HG02885 (cell line): ENCODE data around the gene ADGRG1.

Experiments
- ATAC-seq: cut with Tn5 transposase; IDR thresholded peaks from one replicate; pipeline ENCODE4 v1.9.1; 2021; ENCODE audit warnings: mild to moderate bottlenecking; ENCODE audit not compliant: unreplicated experiment, poor library complexity

ADGRG1 gene

DNA sequence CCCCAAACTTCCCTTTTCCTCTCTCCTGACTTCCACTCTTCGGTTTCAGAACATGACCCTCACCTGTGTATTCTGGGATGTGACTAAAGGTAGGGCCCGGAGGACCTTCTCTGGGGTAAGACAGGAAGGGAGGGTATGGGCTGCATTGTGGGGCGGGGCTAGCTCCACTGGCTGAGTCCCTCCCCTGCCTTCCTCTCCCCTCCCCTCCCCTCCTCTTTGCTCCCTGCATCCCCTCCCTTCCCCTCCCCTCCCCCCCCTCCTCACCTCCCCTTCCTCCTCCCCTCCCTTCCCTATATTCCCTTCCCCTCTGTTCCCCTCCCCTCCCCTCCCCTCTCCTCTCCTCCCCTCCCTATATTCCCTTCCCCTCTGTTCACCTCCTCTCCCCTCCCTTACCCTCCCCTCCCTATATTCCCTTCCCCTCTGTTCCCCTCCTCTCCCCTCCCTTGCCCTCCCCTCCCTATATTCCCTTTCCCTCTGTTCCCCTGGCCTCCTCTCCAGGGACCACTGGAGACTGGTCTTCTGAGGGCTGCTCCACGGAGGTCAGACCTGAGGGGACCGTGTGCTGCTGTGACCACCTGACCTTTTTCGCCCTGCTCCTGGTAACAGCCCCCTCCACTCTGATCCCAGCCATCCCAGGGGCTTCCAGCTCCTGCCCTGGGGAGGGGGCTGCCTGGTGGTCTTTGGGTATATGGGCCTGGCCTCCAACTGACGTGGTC lies 51.5 kb downstream of the ADGRG1 start:
- no peak for ATAC-seq

DNA sequence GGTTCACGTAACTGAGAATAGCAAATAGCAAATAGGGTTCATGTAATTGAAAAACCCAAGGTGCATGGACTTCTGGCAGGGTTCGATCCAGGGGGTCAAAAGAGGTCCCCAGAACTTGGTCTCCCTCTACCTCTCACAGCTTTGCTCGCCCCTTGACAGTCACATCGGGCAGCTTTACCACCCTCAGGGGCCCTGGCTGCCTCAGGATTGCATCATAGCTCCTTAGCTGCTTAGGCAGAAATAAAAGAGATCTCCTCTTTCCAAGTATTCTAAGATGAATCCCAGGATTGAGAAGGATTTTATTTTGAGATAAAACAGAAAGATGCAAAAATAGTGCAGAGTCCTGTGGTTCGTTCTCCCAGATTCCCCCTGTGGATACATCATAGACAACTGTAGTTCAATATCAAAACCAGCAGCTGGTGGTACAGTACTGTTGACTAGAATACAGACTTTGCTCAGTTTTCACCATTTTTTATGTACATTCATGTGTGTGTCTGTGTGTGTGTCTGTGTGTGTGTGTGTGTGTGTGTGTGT lies 52.5 kb downstream of the ADGRG1 start:
- no peak for ATAC-seq

DNA sequence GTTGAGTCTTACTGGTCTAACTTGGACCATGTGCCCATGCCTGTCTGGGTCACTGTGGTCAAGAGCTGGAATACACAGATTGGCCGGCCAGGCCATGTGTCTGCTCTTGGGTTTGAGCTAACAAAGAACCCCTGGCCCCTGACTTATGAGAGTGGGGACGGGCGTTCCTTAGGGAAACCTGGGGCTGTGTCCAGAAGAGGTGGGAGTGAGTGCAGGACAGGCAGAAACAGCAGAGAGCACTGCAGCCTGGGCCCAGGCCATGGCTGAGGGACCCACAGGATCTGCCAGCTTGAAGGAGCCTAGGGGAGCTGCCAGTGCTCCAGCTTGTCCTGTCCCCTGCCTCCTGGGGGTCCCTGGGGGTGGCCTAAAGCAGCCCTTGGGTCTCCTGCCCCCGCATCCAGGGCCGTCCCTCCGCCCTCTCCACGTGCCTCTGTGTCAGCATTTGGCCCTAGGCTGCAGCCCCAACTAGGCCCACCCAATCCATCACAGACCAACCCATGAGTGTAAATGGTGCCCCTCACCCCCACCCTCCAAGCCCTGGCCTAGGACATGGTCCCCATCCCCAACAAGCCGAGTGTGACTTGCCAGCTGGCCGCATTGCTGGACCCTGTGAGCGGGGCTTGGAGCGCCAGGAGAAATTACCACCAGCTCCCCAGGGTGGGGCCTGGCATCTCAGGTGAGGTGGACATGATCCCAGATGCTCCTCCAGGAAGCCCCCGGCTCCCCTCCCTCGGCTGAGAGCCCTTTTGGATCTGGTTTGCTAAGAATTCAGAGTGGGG lies 53.7 kb downstream of the ADGRG1 start:
- ATAC-seq: no peak

DNA sequence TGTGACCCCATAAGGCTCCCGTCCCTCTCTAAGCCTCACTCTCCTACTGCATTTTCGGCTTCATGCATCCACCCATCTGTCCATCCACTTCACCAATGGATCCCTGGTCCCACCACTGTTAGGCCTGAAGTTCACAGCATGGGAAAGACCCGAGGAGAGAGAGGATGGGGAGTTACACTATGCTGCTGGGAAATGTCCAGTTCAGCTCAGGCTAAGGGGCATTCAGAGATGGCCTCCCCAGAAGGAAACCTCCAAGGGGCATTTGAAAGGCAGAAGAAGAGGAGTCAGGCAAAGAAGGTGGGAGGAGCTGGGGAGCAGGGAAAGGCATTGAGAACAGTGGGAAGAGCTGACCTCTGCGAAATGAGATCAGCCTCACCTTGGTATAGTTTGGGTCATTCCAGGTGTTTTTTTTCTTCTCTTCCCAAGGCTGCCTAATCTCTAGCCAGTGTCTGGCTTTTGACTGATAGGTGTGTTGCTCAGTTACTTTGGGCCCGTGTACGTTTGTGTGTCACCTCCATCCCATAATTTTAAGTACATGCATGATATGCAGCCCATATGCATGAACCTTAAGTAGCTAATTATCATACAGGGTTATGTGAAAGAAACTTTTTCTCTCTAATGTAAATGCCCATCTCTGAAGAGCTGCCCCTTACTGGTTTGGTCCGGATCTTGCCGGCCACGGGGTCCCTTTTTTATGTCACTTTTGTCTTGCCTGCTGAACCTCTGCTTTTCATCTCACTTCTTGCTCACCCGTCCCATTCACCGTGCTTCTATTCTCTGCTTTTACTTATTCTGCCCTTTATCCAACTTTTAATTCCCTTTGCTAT lies 54.6 kb downstream of the ADGRG1 start:
- no peak for ATAC-seq

DNA sequence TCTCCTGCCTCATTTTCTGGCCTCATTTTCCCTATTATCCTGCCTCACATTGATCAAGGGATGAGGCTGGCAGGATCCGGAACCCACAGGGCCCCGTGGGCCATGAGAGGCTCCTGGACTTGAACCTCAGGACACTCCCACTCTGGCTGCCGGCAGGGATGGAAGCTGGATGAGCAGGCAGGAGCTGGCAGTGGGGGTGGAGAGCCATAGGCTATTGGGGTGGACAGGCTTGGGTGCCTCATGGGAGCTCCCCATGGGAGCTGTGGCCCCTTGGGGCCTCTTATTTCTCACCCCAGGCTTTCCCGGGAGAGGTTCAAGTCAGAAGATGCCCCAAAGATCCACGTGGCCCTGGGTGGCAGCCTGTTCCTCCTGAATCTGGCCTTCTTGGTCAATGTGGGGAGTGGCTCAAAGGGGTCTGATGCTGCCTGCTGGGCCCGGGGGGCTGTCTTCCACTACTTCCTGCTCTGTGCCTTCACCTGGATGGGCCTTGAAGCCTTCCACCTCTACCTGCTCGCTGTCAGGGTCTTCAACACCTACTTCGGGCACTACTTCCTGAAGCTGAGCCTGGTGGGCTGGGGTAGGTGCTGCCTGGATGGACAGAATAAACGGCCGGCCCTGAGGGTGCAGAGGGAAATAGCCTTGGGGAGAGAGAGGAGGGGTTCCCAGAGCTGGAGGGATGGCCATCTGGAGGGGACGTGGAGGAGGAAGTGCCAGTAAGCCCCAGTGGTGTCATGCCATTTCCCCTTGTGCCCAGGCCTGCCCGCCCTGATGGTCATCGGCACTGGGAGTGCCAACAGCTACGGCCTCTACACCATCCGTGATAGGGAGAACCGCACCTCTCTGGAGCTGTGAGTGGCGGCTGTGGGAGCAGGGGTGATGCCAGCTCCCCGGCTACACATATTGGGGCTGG lies 55.5 kb downstream of the ADGRG1 start:
- ATAC-seq: no peak

DNA sequence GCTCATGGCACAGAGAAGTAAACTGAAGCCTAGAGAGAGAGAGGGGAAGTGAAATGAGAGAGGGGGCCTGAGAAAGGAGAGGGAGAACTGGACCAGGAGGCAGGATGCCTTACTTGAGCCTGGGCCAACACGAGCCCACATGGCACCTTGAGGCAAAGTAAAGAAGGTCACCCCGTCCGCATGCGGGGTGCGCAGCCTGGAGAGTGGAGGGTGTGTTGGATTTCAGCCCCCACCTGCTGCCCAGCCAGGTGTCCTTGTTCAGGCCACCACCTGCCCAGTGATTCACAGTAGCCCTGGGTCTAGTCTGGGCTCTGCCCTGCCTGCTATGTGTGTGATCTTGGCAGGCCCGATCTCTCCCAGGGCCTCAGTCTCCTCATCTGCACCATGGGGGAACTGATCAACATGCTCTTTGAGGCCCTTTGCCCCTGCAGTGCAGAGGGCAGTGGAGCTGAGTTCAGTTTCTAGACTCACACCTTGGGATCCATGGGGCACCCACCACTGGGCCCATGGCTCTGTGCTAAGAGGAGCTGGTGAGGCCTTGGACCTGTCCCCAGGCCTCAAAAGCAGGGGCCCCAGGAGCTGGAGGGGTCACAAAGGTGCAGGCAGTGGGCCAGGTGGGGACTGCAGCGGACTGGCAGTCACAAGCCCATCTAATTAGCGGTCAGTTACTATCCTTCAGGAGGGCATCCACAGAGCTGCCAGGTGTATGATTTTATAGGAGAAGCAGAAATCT lies 56.4 kb downstream of the ADGRG1 start:
- ATAC-seq: no peak

DNA sequence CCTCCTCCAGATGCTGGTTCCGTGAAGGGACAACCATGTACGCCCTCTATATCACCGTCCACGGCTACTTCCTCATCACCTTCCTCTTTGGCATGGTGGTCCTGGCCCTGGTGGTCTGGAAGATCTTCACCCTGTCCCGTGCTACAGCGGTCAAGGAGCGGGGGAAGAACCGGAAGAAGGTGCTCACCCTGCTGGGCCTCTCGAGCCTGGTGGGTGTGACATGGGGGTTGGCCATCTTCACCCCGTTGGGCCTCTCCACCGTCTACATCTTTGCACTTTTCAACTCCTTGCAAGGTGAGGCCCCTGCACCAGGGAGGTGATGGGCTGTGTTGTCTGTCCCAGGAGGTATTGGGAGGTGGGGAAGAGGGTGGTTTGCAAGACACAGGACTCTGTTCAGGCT lies 57.2 kb downstream of the ADGRG1 start:
- ATAC-seq: no peak

DNA sequence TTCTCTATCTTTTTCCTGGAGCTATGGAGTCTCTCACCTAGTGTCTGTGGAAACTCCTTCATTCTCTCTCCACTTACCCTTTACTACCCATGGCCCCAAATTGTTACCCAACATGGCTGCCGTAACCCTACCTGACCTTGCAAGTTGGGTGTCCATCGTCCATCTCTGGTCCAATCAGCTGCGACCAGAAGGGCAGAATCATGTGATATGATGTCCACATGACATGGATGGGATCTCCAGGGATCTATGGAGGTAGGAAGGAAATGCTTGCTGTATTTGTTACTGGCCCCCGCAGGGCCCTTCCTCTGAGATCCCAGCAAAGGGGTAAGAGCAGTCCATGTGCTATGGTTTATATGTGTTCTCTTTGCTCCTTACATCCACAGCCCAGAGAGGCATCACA lies 58.1 kb downstream of the ADGRG1 start:
- ATAC-seq: no peak

DNA sequence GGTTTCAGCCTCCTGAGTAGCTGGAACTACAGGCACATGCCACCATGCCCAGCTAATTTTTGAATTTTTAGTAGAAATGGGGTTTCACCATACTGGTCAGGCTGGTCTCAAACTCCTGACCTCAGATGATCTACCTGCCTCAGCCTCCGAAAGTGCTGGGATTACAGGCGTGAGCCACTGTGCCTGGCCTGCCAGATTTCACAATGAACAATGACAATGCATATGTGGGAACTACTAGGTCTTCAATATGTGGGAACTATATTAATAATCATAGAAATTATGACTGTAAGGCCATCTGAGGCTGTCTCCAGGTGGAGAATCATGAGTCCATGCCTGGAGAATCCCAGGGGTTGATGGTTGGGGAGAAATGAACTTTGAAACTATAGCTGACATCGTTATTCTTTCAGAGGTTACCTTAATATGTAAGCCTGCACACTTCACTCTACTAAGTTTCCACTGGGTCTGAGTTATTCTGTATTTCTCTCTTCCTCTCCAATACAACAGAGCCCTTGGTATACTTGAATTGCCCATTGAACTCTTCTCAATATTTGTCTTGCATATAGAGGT lies 59.0 kb downstream of the ADGRG1 start:
- no peak for ATAC-seq

DNA sequence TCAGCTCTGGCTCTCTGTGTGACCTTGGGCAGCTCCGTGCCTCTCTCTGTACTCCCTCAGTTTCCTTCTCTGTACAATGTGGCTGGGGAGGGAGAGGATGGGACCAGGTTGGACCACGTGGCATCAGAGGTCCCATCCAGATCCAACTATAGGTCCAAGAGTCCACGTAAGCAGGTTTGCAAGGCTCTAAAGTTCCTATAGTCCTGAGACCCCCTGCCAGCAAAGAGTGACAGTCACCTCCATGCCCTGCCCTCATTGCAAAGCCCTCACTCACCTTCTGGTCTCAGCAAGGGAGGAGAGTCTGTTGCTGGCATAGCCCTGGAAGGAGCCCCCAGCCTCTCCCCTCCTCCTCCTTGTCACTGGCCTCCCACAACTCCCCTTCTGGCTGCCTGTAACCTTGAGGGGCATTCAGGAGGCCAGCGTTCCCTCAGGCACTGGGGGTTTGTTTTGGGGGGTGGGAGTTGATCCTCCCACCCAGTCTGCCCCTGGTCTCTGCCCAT lies 60.1 kb downstream of the ADGRG1 start:
- ATAC-seq: no peak

DNA sequence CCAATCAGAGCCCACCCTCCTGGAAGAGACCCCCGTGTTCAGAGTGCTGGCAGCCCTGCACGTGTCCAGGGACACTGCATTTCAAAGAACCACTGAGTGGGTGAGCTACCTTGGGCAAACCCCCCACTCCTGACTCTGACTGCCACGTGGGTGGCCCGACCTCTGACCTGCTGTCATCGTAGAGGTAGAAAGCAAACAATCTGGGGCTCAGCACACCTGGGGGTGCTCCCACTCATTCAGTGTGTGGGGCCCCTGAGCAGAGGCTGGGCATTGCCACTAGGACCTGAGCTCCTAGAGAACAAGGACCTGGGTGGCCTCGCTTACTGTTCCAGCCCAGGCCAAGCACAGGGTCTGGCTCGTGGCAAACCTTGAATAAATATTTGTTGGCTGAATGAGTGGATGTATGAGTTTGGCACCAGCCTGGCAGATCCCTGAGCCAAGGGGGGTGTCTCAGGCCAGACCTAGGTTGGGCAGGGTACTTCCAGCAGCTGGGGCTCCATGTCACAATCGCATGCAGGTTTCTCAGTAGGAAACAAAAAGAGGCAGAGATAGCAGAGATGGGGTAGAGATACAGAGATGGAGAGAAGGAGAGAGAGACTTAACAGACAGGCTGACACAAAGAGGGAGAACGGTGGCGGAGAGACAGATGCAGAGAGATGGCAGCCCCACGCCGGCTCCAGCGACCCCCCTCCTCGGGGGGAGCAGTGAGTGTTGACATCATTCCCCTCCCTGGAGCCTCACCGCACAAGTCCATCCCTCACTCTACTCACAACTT lies 60.7 kb downstream of the ADGRG1 start:
- ATAC-seq: no peak

DNA sequence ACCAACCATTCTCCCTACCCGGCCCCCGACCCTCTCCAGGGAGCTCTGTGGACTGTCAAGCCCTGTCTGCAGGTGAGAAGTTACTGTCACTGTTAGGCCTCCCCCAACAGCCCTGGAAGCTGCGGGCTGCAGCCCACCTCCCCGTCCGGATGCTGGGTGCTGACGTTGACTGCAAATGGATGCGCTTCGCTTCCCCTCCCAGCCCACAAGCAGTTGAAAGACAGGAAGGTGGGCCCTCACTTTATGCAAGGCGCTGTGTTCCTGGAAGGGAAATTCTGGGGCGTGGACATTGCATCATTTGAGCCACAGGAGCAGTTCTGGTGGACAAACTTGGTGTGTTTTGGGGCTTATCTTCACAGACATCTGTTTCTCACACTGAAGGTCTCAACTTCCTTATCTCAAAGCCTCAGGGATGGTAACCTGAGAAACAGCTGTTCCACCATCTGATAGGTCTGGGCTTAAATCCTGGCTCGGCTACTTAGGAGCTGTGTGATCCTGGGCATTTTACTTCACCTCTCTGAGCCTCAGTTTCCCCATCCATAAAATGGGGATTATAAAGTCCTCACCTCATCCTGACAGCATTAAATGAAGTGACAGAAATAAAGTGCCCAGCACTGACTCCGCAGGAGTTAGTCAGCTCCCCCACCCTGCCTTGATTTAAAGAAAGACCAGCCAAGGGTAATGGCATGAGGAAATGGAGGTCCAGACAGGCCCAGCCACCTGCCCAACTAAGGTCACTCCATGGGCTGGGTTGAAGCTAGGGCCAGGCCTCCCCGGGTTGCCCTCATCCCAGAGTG lies 61.5 kb downstream of the ADGRG1 start:
- peak; percentile 59 for ATAC-seq

DNA sequence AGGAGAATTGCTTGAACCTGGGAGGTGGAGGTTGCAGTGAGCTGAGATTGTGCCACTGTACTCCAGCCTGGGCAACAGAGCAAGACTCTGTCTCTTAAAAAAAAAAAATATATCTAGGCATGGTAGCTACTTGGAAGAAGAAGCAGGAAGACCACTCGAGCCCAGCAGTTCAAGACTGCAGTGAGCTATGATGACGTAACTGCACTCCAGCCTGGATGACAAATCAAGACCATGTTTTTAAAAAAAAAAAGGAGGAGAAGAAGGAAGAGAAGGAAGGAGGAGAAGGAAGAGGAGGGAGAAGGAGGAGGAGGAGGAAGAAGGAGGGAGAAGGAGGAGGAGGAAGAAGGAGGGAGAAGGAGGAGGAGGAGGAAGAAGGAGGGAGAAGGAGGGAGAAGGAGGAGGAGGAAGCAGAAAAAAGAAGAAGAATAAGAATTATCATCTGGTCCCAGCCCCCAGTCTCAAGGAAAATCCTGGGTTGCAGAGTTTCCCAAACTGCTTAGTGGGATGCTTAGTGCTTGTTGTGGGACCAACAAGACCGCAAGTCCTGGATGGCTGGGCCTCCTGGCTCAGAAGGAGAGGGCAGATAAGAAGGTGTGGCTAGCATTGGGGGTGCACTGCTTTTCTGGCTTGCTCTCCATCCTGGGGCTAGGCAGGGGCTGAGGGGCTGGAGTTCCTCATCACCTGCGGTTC lies 62.5 kb downstream of the ADGRG1 start:
- ATAC-seq: no peak

DNA sequence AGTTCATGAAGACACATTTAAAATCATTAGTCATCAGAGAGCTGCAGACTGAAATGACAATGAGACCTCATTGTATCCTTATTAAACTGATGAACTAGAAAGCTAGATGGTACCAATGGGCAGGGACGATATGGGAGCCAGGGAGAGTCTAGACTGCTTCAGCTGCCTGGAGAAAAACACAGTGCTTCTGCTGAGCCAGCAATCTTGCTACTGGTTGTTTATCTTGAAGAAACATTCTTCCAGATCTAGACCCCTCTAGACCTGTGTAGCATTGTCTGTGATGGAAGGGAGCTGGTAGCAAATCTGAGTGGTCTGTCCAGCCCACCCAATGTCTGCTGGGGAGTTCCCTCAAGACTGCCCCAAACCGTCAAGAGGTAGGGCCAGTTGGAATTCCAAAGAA lies 64.2 kb downstream of the ADGRG1 start:
- ATAC-seq: no peak

DNA sequence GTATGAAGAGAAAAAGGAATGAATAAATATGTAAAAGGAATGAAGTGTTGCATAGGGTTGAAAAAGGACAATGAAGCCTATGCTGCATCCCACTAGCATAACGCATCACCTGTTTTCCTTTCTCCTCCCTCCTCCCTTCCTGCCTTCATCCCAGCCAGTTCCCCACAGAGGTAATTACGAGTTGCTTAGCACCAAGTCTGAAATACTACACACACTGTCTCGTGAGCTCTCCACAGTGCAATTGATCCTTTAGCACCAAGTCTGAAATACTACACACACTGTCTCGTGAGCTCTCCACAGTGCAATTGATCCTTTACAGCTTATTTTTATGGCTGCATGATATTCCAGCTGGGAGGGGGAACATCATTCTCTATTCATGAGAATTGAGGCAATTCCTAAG lies 65.1 kb downstream of the ADGRG1 start:
- no peak for ATAC-seq

DNA sequence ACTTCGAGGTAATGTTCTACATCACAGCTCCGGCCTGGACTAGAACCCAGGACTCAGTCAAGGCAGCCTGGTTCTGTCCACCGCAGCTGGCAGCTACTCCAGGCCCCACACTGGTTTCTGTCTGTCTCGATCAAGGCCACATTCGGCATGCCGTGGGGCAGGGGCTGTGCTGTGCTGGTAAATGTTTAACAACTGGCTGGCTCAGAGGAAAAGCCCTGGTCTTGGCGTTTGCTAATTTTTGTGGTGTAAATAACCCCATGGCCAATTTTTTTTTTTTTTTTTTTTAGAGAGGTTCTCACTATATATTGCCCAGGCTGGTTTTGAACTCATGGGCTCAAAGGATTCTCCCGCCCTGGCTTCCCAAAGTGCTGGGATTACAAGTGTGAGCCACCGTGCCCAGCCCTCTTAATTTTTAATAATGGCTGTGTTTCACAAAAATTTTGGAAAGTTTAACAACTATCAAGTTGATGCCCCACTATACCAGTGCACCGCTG lies 65.8 kb downstream of the ADGRG1 start:
- no peak for ATAC-seq
